H1 (cell line): ENCODE data around the gene ANO6. TPM values are rescaled to one million over a fixed set of nuclear protein-coding genes. Genes with fewer than 3 reads are reported as not detected.

Experiments
- RAD21 ChIP-seq, 2 experiments: IDR thresholded peaks in 1 of 2; conservative IDR thresholded peaks in 1 of 2; 2 replicates each; pipeline ENCODE4 v1.6.1; 2011; ENCODE audit warnings: low read depth in 2 of 2, low read length in 2 of 2, improper control_type of control experiment in 1 of 2, inconsistent platforms in 1 of 2, mild to moderate bottlenecking in 1 of 2, moderate library complexity in 1 of 2
- TAF1 ChIP-seq: IDR thresholded peaks from 2 replicates; pipeline ENCODE4 v1.6.1; 2011; ENCODE audit warnings: mild to moderate bottlenecking, low read depth, low read length
- polyA plus RNA-seq, 7 experiments: library from polyadenylated mRNA; depleted of rRNA in 3 of 7; stranded (reverse) in 5 of 7; unstranded in 2 of 7; fragments of >200 nt in 5 of 7; fragments of 200-250 nt in 2 of 7; gene quantifications; 1 replicate in 5 of 7; 2 replicates in 1 of 7; 4 replicates in 1 of 7; pipeline versions ENCODE4 v1.2.1 to v1.2.3, GENCODE V29; 2011 to 2013; ENCODE audit warnings: missing spikeins in 2 of 7, mixed read lengths in 2 of 7
- total RNA-seq: library from RNA; stranded (reverse); fragmentation: NEBNext Ultra II Directional; extraction: Animal tissue kit (Norgen Biotek cat#: 25700); gene quantifications from 2 replicates; pipeline ENCODE4 v1.2.1, GENCODE V29; 2021

The ANO6 gene
- total and polyA plus RNA-seq, 2 of the 8 experiments (the other 6 are each of a cell fraction or from before 2014, with no cell fraction given), result 15.1 to 39.7 TPM

DNA sequence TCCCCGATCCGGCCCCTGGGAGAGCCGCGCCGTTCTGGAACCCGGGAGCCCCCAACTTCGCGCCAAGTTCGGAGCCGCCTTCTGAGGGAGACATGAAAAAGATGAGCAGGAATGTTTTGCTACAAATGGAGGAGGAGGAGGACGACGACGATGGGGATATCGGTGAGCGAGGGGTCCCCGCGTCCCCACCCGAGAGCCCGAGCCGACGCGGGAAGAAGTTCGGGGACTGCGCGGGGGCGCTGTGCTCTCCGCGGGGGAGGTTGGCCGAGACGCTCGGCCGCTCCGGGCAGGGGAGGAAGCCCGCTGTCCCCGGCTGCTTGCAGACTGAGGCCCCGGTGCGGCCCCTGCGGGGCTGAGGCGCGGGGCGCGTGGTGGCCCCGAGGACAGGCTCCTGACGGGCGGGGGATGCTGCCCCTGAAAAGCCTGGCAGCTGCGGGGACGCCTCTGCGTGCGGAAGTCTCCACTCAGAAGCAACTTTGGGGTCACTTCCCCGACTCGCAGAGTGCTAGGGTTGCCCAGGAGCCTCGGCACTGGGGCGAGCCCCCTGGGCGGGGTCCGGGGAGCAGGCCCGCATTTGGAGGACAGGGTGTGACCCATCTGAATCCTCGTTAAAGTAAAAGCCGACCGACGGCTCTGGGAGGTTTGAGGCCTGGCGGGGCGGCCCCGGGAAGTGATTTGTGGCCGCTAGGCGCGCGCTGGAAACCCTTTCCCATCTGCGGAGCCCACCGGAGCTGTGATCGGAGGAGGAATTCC, 511 bp downstream of the ANO6 start (continued):
- TF ChIP-seq TAF1, result peak; percentile 44; the same call in 1 of the 2 replicates
- peak; percentile 27 to 28; a peak in 3 of 4 replicates for TF ChIP-seq RAD21 (IDR thresholded peaks at IDR 0.05 in 1 of 2, conservative IDR thresholded peaks at IDR 0.05 in 1 of 2; ENCODE audit: low read depth in 2 of 2, low read length in 2 of 2)
